OCI-LY3 (cell line): ENCODE results near the gene COL4A1.

Experiments
- H2AFZ ChIP-seq: fragments of 200-600, 300-600 bp; shearing (Covaris generic); 2 replicates; pipeline ENCODE4 v1.6.0; 2014; ENCODE audit warnings: antibody characterized with exemption, low read depth, low read length
- H3K27ac ChIP-seq: fragments of 200-600, 300-600 bp; sonication (generic); 2 replicates; pipeline ENCODE4 v1.5.1; 2014; ENCODE audit warnings: mild to moderate bottlenecking, low read length, moderate library complexity, mixed read lengths
- H3K27me3 ChIP-seq: fragments of 200-600, 300-600 bp; sonication (generic); 2 replicates; pipeline ENCODE4 v1.6.1; 2014; ENCODE audit warnings: low read depth, low read length, mixed read lengths
- H3K36me3 ChIP-seq: fragments of 200-600, 300-600 bp; sonication (generic); replicated peaks from 2 replicates; pipeline ENCODE3; 2014; ENCODE audit warnings: low read depth, low read length, mixed read lengths
- H3K4me1 ChIP-seq: fragments of 300-600, 200-600 bp; sonication (generic); 2 replicates; pipeline ENCODE4 v1.6.1; 2014; ENCODE audit warnings: low read length, mixed read lengths
- H3K4me2 ChIP-seq: fragments of 200-600, 300-600 bp; sonication (generic); 2 replicates; pipeline ENCODE4 v1.6.1; 2014; ENCODE audit warnings: low read length, mixed read lengths
- H3K4me3 ChIP-seq: fragments of 300-600, 200-600 bp; sonication (generic); 2 replicates; pipeline ENCODE4 v1.5.1; 2014; ENCODE audit warnings: antibody characterized with exemption, mild to moderate bottlenecking, low read length, moderate library complexity
- H3K79me2 ChIP-seq: fragments of 300-600, 200-600 bp; shearing (Covaris generic); 2 replicates; pipeline ENCODE4 v1.6.1; 2014; ENCODE audit warnings: mild to moderate bottlenecking, low read length, mixed read lengths
- H3K9ac ChIP-seq: fragments of 300-600, 200-600 bp; shearing (Covaris generic); 2 replicates; pipeline ENCODE4 v1.6.0; 2014; ENCODE audit warnings: mild to moderate bottlenecking, low read length, moderate library complexity
- H3K9me3 ChIP-seq: fragments of 200-600, 300-600 bp; shearing (Covaris generic); 2 replicates; pipeline ENCODE4 v1.6.1; 2014; ENCODE audit warnings: low read length, mixed read lengths; ENCODE audit not compliant: insufficient read depth
- H4K20me1 ChIP-seq: fragments of 200-600, 300-600 bp; sonication (generic); 2 replicates; pipeline ENCODE4 v1.6.1; 2016; ENCODE audit warnings: low read length, mixed read lengths; ENCODE audit not compliant: insufficient read depth
- CTCF ChIP-seq: fragments of 200-600, 300-600 bp; sonication (generic); IDR thresholded peaks from 2 replicates; pipeline ENCODE4 v1.5.1; 2014; ENCODE audit warnings: antibody characterized with exemption, low read length, low read depth
- EZH2phosphoT487 ChIP-seq: fragments of 200-600 bp; shearing (Covaris generic); IDR thresholded peaks from 2 replicates; pipeline ENCODE4 v1.6.1; 2018; ENCODE audit warnings: antibody characterized with exemption, mixed run types, low read depth

COL4A1 gene

GRCh38 chr13:110251193-110251819 is 55.7 kb downstream of the COL4A1 start:
- no peak overlapping the region for H3K9ac ChIP-seq

GRCh38 chr13:110250258-110250891 is 56.6 kb downstream of the COL4A1 start:
- Histone ChIP-seq H3K9me3 (no peaks in the 10 kb centered on the region), H3K27me3 (0 out of 2 replicates have a peak, but pooled peaks cover 2% of the 10 kb centered on the region)

More at GRCh38 chr13:110251193-110251819, 55.7 kb downstream of the COL4A1 start:
- Histone ChIP-seq H3K4me2 (no peak overlapping the region), H3K36me3 (no peaks in the 10 kb centered on the region), H3K4me3 (no peak overlapping the region), H2AFZ (no peak overlapping the region), H3K4me1 (peaks cover 9% of the 10 kb centered on the region; the same call in 1 of the 2 replicates), H3K9me3 (no peaks in the 10 kb centered on the region), H3K27me3 (0 out of 2 replicates have a peak, but pooled peaks cover 2% of the 10 kb centered on the region), H3K27ac (no peak overlapping the region), H4K20me1 (no peaks in the 10 kb centered on the region), H3K79me2 (no peaks in the 10 kb centered on the region)
- no peak for TF ChIP-seq EZH2phosphoT487
- TF ChIP-seq CTCF: no peak

GRCh38 chr13:110249326-110249725 is 57.6 kb downstream of the COL4A1 start:
- Histone ChIP-seq H3K36me3 (no peaks in the 10 kb centered on the region), H3K27me3 (peaks cover 12% of the 10 kb centered on the region; the same call in 1 of the 2 replicates), H3K4me1 (peaks cover 9% of the 10 kb centered on the region; the same call in 1 of the 2 replicates), H2AFZ (no peak overlapping the region), H4K20me1 (no peaks in the 10 kb centered on the region), H3K4me3 (no peak overlapping the region), H3K27ac (no peak overlapping the region), H3K4me2 (no peak overlapping the region), H3K79me2 (no peaks in the 10 kb centered on the region), H3K9me3 (no peaks in the 10 kb centered on the region), H3K9ac (no peak overlapping the region)
- no peak for TF ChIP-seq EZH2phosphoT487

More at GRCh38 chr13:110250258-110250891, 56.6 kb downstream of the COL4A1 start:
- no peak overlapping the region for H2AFZ ChIP-seq
- H3K36me3 ChIP-seq: no peaks in the 10 kb centered on the region
- H3K27ac ChIP-seq: no peak overlapping the region
- H3K9ac ChIP-seq: no peak overlapping the region
- H3K4me3 ChIP-seq: no peak overlapping the region
- no peaks in the 10 kb centered on the region for H4K20me1 ChIP-seq
- H3K4me2 ChIP-seq: no peak overlapping the region
- H3K4me1 ChIP-seq: peaks cover 9% of the 10 kb centered on the region; the same call in 1 of the 2 replicates
- TF ChIP-seq CTCF (no peak), EZH2phosphoT487 (no peak)
- no peaks in the 10 kb centered on the region for H3K79me2 ChIP-seq

DNA sequence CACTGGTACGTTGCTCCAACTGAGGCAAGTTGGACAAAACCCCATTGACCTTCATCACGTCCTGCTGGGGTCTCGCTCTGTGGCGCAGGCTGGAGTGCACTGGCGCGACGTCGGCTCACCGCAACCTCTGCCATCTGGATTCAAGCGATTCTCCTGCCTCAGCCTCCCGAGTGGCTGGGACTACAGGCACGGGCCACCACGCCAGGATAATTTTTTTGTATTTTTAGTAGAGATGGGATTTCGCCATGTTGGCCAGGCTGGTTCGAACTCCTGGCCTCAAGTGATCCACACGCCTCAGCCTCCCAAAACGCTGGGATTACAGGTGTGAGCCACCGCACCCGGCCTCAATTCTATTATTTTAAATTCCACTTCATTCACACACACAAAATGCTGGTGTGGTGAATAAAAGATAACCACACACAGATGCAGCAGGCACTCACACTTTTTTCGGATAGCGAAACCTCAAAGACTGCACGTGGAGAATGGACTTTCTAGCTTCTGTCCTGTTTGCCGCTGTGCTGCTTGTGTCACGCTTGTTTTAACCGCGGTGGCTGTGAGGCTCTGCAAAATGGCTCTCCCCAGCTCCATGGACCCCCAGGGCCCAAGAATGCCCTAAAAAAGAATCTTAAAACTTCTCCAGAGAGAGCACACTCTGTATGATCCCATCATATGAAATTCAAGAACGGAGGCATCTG is 58.4 kb downstream of the COL4A1 start:
- Histone ChIP-seq H3K4me3 (no peak overlapping the region), H3K27me3 (peaks cover 12% of the 10 kb centered on the region; the same call in 1 of the 2 replicates), H3K9ac (no peak overlapping the region), H3K4me2 (no peak overlapping the region), H3K27ac (no peak overlapping the region), H3K36me3 (no peaks in the 10 kb centered on the region), H3K4me1 (peaks cover 7% of the 10 kb centered on the region; the same call in 1 of the 2 replicates), H2AFZ (no peak overlapping the region), H3K9me3 (no peaks in the 10 kb centered on the region), H3K79me2 (no peaks in the 10 kb centered on the region), H4K20me1 (no peaks in the 10 kb centered on the region)
- TF ChIP-seq EZH2phosphoT487 (no peak), CTCF (no peak)
